Right atrium auricular region (tissue), 2 donors: ENCODE measurements around the gene GPSM3. TPM values are rescaled to one million over a fixed set of nuclear protein-coding genes. Genes with fewer than 3 reads are reported as not detected.
"Not testable (repeated sequence)": the region's sequence is repeated elsewhere in the genome, so short reads cannot be mapped to it uniquely, and the experiment has no call there.

Experiments
- DNase-seq: peaks from one replicate; pipeline ENCODE4 v3.0.0-alpha.2; 2019; ENCODE audit warnings: low spot score
- H3K27ac ChIP-seq, 2 donors: fragments of 200-600 bp; sonication (generic); 1 replicate in 1 of 2; 2 replicates in 1 of 2; pipeline ENCODE4 v1.5.1; 2016 to 2019
- H3K27me3 ChIP-seq, 2 donors: fragments of 200-600 bp; sonication (generic); one replicate each; pipeline versions ENCODE4 v1.5.1 to v1.6.0; 2017 to 2019
- H3K36me3 ChIP-seq: fragments of 200-600 bp; sonication (generic); one replicate; pipeline ENCODE4 v1.5.1; 2016
- H3K4me1 ChIP-seq, 2 donors: fragments of 200-600 bp; sonication (generic); one replicate each; pipeline versions ENCODE4 v1.5.1 to v1.6.0; 2017 to 2019
- H3K4me3 ChIP-seq, 2 donors: fragments of 200-600 bp; sonication (generic); 1 replicate in 1 of 2; 2 replicates in 1 of 2; pipeline ENCODE4 v1.5.1; 2017 to 2019; ENCODE audit warnings: mild to moderate bottlenecking in 1 of 2, moderate library complexity in 1 of 2
- H3K9me3 ChIP-seq, 2 donors: fragments of 200-600 bp; sonication (generic); one replicate each; pipeline ENCODE4 v1.5.1; 2019
- CTCF ChIP-seq, 2 donors: fragments of 200-600 bp; sonication (generic); IDR thresholded peaks; one replicate each; pipeline ENCODE4 v1.5.1; 2019; ENCODE audit warnings: antibody characterized with exemption in 2 of 2
- total RNA-seq, 2 donors: library from RNA; depleted of rRNA; stranded (reverse); fragments of >200 nt; gene quantifications; one replicate each; pipeline ENCODE4 v1.1.0, GENCODE V29; 2016

GPSM3 gene
- total RNA-seq, 2 donors from 2014 or later = 3.6 to 9.0 TPM

GRCh38 chr6:32195652-32195901, 3.1 kb upstream of the GPSM3 start:
- Histone ChIP-seq H3K4me1 (peaks cover 4 to 51% of the 10 kb centered on the region in 2 donors), H3K4me3 (peak overlapping the region; percentile 64 to 77), H3K27ac (peak overlapping the region; percentile 99 to 100), H3K36me3 (no peaks in the 10 kb centered on the region), H3K27me3 (no peaks in the 10 kb centered on the region), H3K9me3 (no peaks in the 10 kb centered on the region)
- TF ChIP-seq CTCF (IDR thresholded peaks at IDR 0.05) = peak in 1 of 2 donors; percentile 43
- DNase-seq = peak; percentile 100

GRCh38 chr6:32194825-32195651, 2.6 kb upstream of the GPSM3 start:
- no peak for DNase-seq
- H3K9me3 ChIP-seq = no peaks in the 10 kb centered on the region
- peaks cover 4 to 55% of the 10 kb centered on the region in 2 donors for H3K4me1 ChIP-seq
- H3K36me3 ChIP-seq = no peaks in the 10 kb centered on the region
- H3K27ac ChIP-seq = peak overlapping the region; percentile 98 to 100
- TF ChIP-seq CTCF (IDR thresholded peaks at IDR 0.05) = peak in 1 of 2 donors; percentile 58
- no peaks in the 10 kb centered on the region for H3K27me3 ChIP-seq
- peak overlapping the region; percentile 29 to 77 for H3K4me3 ChIP-seq

- no peaks in the 10 kb centered on the region for H3K9me3 ChIP-seq
- H3K4me1 ChIP-seq = peaks cover 4 to 57% of the 10 kb centered on the region in 2 donors
- no peaks in the 10 kb centered on the region for H3K27me3 ChIP-seq
- H3K27ac ChIP-seq = peak overlapping the region; percentile 98 to 100
- H3K36me3 ChIP-seq = no peaks in the 10 kb centered on the region
- TF ChIP-seq CTCF (IDR thresholded peaks at IDR 0.05) = no peak
- no peak for DNase-seq
- H3K4me3 ChIP-seq = no peak overlapping the region
These were observed 1.9 kb upstream of the GPSM3 start for GRCh38 chr6:32194388-32194787.

GRCh38 chr6:32193096-32193495, 653 bp upstream of the GPSM3 start:
- H3K27me3 ChIP-seq, H3K36me3 ChIP-seq, DNase-seq, H3K9me3 ChIP-seq: not testable (repeated sequence)
- Histone ChIP-seq H3K4me1 (peaks cover 4 to 70% of the 10 kb centered on the region in 2 donors), H3K27ac (peak overlapping the region; percentile 92 to 99), H3K4me3 (peak overlapping the region in 1 of 2 donors; percentile 40)

- no peaks in the 10 kb centered on the region for H3K27me3 ChIP-seq
- peak overlapping the region; percentile 92 to 99 for H3K27ac ChIP-seq
- no peak for DNase-seq
- no peaks in the 10 kb centered on the region for H3K9me3 ChIP-seq
- no peak for TF ChIP-seq CTCF (IDR thresholded peaks at IDR 0.05)
- H3K4me1 ChIP-seq = peaks cover 4 to 77% of the 10 kb centered on the region in 2 donors
- H3K4me3 ChIP-seq = peak overlapping the region; percentile 12 to 40
- peaks cover 10% of the 10 kb centered on the region for H3K36me3 ChIP-seq
These were observed 491 bp downstream of the GPSM3 start for GRCh38 chr6:32191696-32192607.
